Trophoblast cell (in vitro differentiated cells and primary cell): ENCODE data around the gene MXI1.
A peak's percentile ranks its signal among the peaks of the same experiment; 100 is the strongest.

Experiments used
- DNase-seq, 2 donors: peaks; one replicate each; pipeline ENCODE4 v3.0.0-alpha.2; 2016
- H2AFZ ChIP-seq: 2 replicates; pipeline ENCODE4 v1.6.1; 2013; ENCODE audit warnings: low read length, moderate library complexity, mild to moderate bottlenecking; ENCODE audit not compliant: insufficient read depth, poor library complexity
- H2AK5ac ChIP-seq: 2 replicates; pipeline ENCODE4 v1.6.1; 2013; ENCODE audit warnings: mild to moderate bottlenecking, low read length
- H2BK120ac ChIP-seq: 2 replicates; pipeline ENCODE4 v1.6.1; 2013; ENCODE audit warnings: low read length, mild to moderate bottlenecking, moderate library complexity; ENCODE audit not compliant: insufficient read depth, poor library complexity
- H2BK12ac ChIP-seq: 2 replicates; pipeline ENCODE4 v1.6.1; 2013; ENCODE audit warnings: mild to moderate bottlenecking, low read length, moderate library complexity
- H2BK5ac ChIP-seq: 2 replicates; pipeline ENCODE4 v1.6.1; 2013; ENCODE audit warnings: low read length, low read depth, moderate library complexity, mild to moderate bottlenecking; ENCODE audit not compliant: poor library complexity
- H3K14ac ChIP-seq: 2 replicates; pipeline ENCODE4 v1.6.1; 2013; ENCODE audit warnings: mild to moderate bottlenecking, low read length
- H3K18ac ChIP-seq: 2 replicates; pipeline ENCODE4 v1.6.1; 2013; ENCODE audit warnings: mild to moderate bottlenecking, low read length
- H3K23ac ChIP-seq: 2 replicates; pipeline ENCODE4 v1.6.1; 2013; ENCODE audit warnings: low read length
- H3K27ac ChIP-seq: 2 replicates; pipeline ENCODE4 v1.5.1; 2013; ENCODE audit warnings: low read depth, mild to moderate bottlenecking, inconsistent platforms, low read length, moderate library complexity
- H3K27me3 ChIP-seq: 2 replicates; pipeline ENCODE4 v1.6.1; 2013; ENCODE audit warnings: inconsistent platforms, mild to moderate bottlenecking, low read length, moderate library complexity; ENCODE audit not compliant: insufficient read depth
- H3K36me3 ChIP-seq, 2 experiments: 1 replicate in 1 of 2; 2 replicates in 1 of 2; pipeline ENCODE4 v1.6.1; 2013; ENCODE audit warnings: low read length in 2 of 2, mild to moderate bottlenecking in 2 of 2, moderate library complexity in 1 of 2; ENCODE audit not compliant: insufficient read depth in 2 of 2, control insufficient read depth in 1 of 2
- H3K4ac ChIP-seq: 2 replicates; pipeline ENCODE4 v1.6.1; 2013; ENCODE audit warnings: low read depth, mild to moderate bottlenecking, low read length, moderate library complexity
- H3K4me1 ChIP-seq, 2 experiments: 1 replicate in 1 of 2; 2 replicates in 1 of 2; pipeline ENCODE4 v1.6.1; 2013; ENCODE audit warnings: low read length in 2 of 2, mild to moderate bottlenecking in 2 of 2, moderate library complexity in 1 of 2; ENCODE audit not compliant: insufficient read depth in 2 of 2, control insufficient read depth in 1 of 2
- H3K4me2 ChIP-seq: 2 replicates; pipeline ENCODE4 v1.6.1; 2013; ENCODE audit warnings: inconsistent platforms, mild to moderate bottlenecking, low read length, moderate library complexity
- H3K4me3 ChIP-seq: 2 replicates; pipeline ENCODE4 v1.5.1; 2013; ENCODE audit warnings: mild to moderate bottlenecking, low read depth, low read length, inconsistent platforms
- H3K79me1 ChIP-seq: one replicate; pipeline ENCODE4 v1.6.1; 2013; ENCODE audit warnings: low read length
- H3K79me2 ChIP-seq: 2 replicates; pipeline ENCODE4 v1.6.1; 2013; ENCODE audit warnings: low read length, mild to moderate bottlenecking; ENCODE audit not compliant: control insufficient read depth, insufficient read depth, poor library complexity
- H3K9ac ChIP-seq: 2 replicates; pipeline ENCODE4 v1.6.1; 2013; ENCODE audit warnings: mild to moderate bottlenecking, low read length
- H3K9me3 ChIP-seq: 2 replicates; pipeline ENCODE4 v1.6.1; 2013; ENCODE audit warnings: low read depth, mild to moderate bottlenecking, control low read depth, inconsistent platforms, low read length; ENCODE audit not compliant: insufficient read depth
- H4K12ac ChIP-seq: 2 replicates; pipeline ENCODE4 v1.6.1; 2013; ENCODE audit warnings: low read depth, mild to moderate bottlenecking, low read length, moderate library complexity
- H4K8ac ChIP-seq: 2 replicates; pipeline ENCODE4 v1.6.1; 2013; ENCODE audit warnings: low read depth, mild to moderate bottlenecking, low read length, moderate library complexity
- H4K91ac ChIP-seq: one replicate; pipeline ENCODE4 v1.6.1; 2013; ENCODE audit warnings: low read depth, mild to moderate bottlenecking, low read length, moderate library complexity
- WGBS: extraction: QIAGEN DNeasy Blood & Tissue Kit; methylation state at CpG from one replicate; pipeline ENCODE4 v1.1.7; 2013; ENCODE audit warnings: missing lambda C conversion rate; ENCODE audit not compliant: insufficient read length, insufficient coverage; ENCODE audit errors: extremely low coverage; 5-methylcytosine and 5-hydroxymethylcytosine counted together

The MXI1 gene

DNA sequence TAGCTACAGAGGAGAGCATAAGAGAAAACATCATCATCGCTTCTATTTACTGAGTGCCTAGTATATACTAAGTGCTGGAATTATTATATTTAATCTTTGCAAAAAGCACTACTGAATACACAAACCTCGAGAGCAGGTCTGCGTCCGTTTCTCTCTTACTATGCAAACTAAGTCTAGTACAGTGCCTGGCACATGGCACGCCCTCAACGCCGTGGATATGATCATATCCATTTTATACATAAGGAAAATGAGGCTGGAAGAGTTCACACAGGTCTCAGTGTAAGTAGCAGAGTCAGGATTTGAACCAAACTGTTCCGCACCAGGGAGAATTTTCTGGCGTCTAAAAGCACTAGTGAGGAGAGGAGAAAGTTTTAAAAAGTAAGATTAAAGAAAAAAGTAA is 17.6 kb downstream of the MXI1 start:
- H3K9me3 ChIP-seq = no peaks in the 10 kb centered on the region
- no peak overlapping the region for H3K4me3 ChIP-seq
- H3K79me1 ChIP-seq = peaks cover 2% of the 10 kb centered on the region
- H3K14ac ChIP-seq = no peak overlapping the region
- no peak overlapping the region for H3K4ac ChIP-seq
- peaks cover 0 to 3% of the 10 kb centered on the region in 2 experiments for H3K4me1 ChIP-seq
- H3K23ac ChIP-seq = no peak overlapping the region
- no peak overlapping the region for H4K12ac ChIP-seq
- DNase-seq = peak in 1 of 2 donors; percentile 2
- H4K91ac ChIP-seq = no peak overlapping the region
- H3K27me3 ChIP-seq = no peaks in the 10 kb centered on the region
- H3K18ac ChIP-seq = no peak overlapping the region
- H2BK5ac ChIP-seq = no peak overlapping the region
- no peak overlapping the region for H3K27ac ChIP-seq
- H3K36me3 ChIP-seq = no peaks in the 10 kb centered on the region
- H4K8ac ChIP-seq = peak overlapping the region; percentile 35
- no peak overlapping the region for H2BK12ac ChIP-seq
- H3K4me2 ChIP-seq = peak overlapping the region; percentile 94
- no CpG with 5 or more reads among the region's 9 CpGs for WGBS
- H3K9ac ChIP-seq = no peak overlapping the region
- H2AK5ac ChIP-seq = no peak overlapping the region
- H2BK120ac ChIP-seq = no peak overlapping the region
- H2AFZ ChIP-seq = peak overlapping the region; percentile 88
- H3K79me2 ChIP-seq = no peaks in the 10 kb centered on the region

DNA sequence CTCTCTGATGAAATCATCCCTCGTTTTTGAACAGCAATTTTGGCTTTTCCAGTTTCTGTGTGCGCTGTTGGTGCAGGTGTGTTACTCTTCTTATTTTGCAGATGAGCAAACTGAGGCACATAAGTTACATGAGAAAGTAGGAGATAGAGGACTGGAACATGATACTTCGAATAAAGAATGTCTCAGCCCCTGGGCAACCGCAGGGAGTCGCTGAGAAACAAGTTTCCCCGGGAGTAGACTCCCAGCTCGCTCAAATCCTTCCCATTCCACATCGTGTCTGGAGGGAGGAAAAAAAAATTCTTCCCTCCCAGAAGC is 18.0 kb downstream of the MXI1 start:
- H4K8ac ChIP-seq = peak overlapping the region; percentile 74
- H3K14ac ChIP-seq = peak overlapping the region; percentile 19
- no peaks in the 10 kb centered on the region for H3K79me2 ChIP-seq
- H3K4me2 ChIP-seq = peak overlapping the region; percentile 94
- H3K36me3 ChIP-seq = no peaks in the 10 kb centered on the region
- no peak overlapping the region for H3K4ac ChIP-seq
- H3K9ac ChIP-seq = no peak overlapping the region
- no peak overlapping the region for H3K23ac ChIP-seq
- no peak overlapping the region for H2BK120ac ChIP-seq
- H2BK5ac ChIP-seq = no peak overlapping the region
- H2AK5ac ChIP-seq = no peak overlapping the region
- H4K12ac ChIP-seq = no peak overlapping the region
- peaks cover 2% of the 10 kb centered on the region for H3K79me1 ChIP-seq
- no peak for DNase-seq
- H4K91ac ChIP-seq = no peak overlapping the region
- WGBS = no CpG with 5 or more reads among the region's 8 CpGs
- no peak overlapping the region for H2BK12ac ChIP-seq
- H3K4me1 ChIP-seq = peaks cover 0 to 3% of the 10 kb centered on the region in 2 experiments
- H3K27me3 ChIP-seq = no peaks in the 10 kb centered on the region
- H3K27ac ChIP-seq = no peak overlapping the region
- no peak overlapping the region for H3K18ac ChIP-seq
- H2AFZ ChIP-seq = peak overlapping the region; percentile 88
- H3K9me3 ChIP-seq = no peaks in the 10 kb centered on the region
- no peak overlapping the region for H3K4me3 ChIP-seq

DNA sequence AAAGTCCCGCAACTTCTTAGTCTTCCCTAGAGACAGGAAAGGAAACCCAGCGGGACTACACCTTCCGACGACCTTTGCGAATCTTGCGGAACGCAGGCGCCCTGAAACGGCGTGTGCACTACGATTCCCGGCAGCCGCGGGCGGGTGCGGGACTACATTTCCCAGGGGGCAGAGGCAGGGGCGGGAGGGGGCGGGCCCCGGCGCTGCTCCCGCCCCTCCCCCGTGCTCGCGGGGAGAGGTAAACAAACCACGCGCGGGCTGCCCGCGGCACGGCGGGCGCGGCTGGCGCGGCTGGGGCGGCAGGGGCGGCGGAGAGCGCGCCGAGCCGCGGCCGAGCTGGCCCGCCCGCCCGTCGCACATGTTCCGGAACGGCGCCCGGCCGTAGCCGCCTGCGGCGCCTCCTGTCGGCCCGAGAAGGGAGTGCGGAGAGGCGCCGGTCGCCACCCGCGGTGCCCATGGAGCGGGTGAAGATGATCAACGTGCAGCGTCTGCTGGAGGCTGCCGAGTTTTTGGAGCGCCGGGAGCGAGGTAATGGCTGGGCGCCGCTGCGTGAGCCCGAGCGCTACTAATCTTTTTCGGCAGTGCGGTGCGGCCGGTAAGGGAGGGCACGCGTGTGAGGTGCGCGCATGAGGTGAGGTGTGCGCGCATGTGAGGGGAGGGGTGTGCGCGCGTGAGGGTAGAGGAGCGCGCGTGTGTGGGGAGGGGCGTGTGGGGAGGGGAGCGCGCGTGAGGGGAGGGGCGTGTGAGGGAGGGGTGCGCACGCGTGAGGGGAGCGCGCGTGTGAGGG is 18.5 kb downstream of the MXI1 start:
- no CpG with 5 or more reads among the region's 103 CpGs for WGBS
- no peak overlapping the region for H4K91ac ChIP-seq
- H3K4me3 ChIP-seq = peak overlapping the region; percentile 98
- no peaks in the 10 kb centered on the region for H3K79me2 ChIP-seq
- no peak overlapping the region for H2AK5ac ChIP-seq
- H3K79me1 ChIP-seq = peaks cover 2% of the 10 kb centered on the region
- peak overlapping the region; percentile 13 for H3K18ac ChIP-seq
- H2BK12ac ChIP-seq = no peak overlapping the region
- H2BK120ac ChIP-seq = no peak overlapping the region
- no peak overlapping the region for H3K23ac ChIP-seq
- H4K8ac ChIP-seq = peak overlapping the region; percentile 74
- DNase-seq = peak; percentile 89 to 93
- H3K27me3 ChIP-seq = no peaks in the 10 kb centered on the region
- H3K4me2 ChIP-seq = peak overlapping the region; percentile 94
- H3K27ac ChIP-seq = peak overlapping the region; percentile 56
- peak overlapping the region; percentile 88 for H2AFZ ChIP-seq
- no peak overlapping the region for H3K14ac ChIP-seq
- H3K4me1 ChIP-seq = peaks cover 0 to 3% of the 10 kb centered on the region in 2 experiments
- H3K9me3 ChIP-seq = no peaks in the 10 kb centered on the region
- peak overlapping the region; percentile 68 for H3K9ac ChIP-seq
- H3K4ac ChIP-seq = no peak overlapping the region
- no peak overlapping the region for H4K12ac ChIP-seq
- H3K36me3 ChIP-seq = no peaks in the 10 kb centered on the region
- no peak overlapping the region for H2BK5ac ChIP-seq

DNA sequence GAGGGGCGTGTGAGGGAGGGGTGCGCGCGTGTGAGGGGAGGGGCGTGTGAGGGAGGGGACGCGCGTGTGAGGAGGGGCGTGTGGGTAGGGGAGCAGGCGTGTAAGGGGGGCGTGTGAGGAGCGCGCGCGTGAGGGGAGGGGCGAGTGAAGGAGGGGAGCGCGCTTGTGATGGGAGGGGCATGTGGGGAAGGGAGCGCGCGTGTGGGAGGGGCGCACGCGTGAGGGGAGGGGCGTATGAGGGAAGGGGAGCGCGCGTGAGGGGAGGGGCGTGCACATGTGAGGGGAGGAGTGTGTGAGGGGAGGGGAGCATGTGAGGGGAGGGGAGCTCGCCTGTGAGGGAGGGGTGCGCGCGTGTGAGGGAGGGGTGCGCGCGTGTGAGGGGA is 19.1 kb downstream of the MXI1 start:
- no peaks in the 10 kb centered on the region for H3K9me3 ChIP-seq
- H3K79me2 ChIP-seq = no peaks in the 10 kb centered on the region
- H2BK5ac ChIP-seq = no peak overlapping the region
- H2AFZ ChIP-seq = no peak overlapping the region
- H3K4me1 ChIP-seq = peaks cover 0 to 3% of the 10 kb centered on the region in 2 experiments
- H4K91ac ChIP-seq = no peak overlapping the region
- H4K8ac ChIP-seq = no peak overlapping the region
- peaks cover 2% of the 10 kb centered on the region for H3K79me1 ChIP-seq
- no peak overlapping the region for H3K4ac ChIP-seq
- H3K4me3 ChIP-seq = peak overlapping the region; percentile 98
- no peak overlapping the region for H2BK120ac ChIP-seq
- H3K27ac ChIP-seq = peak overlapping the region; percentile 56
- H2BK12ac ChIP-seq = no peak overlapping the region
- no peaks in the 10 kb centered on the region for H3K27me3 ChIP-seq
- no peak overlapping the region for H4K12ac ChIP-seq
- no peak overlapping the region for H3K18ac ChIP-seq
- no peak overlapping the region for H3K9ac ChIP-seq
- H3K4me2 ChIP-seq = peak overlapping the region; percentile 18
- H2AK5ac ChIP-seq = no peak overlapping the region
- no CpG with 5 or more reads among the region's 36 CpGs for WGBS
- peak; percentile 67 to 84 for DNase-seq
- H3K23ac ChIP-seq = no peak overlapping the region
- H3K36me3 ChIP-seq = no peaks in the 10 kb centered on the region
- H3K14ac ChIP-seq = no peak overlapping the region
